Activated T-helper 1 cell treated with anti-CD3 and anti-CD28 coated beads, Interleukin-2, amount 50 U/mL, for 16 hours (primary cell): ENCODE results near the gene ZP3.
"Not testable (repeated sequence)": the region's sequence is repeated elsewhere in the genome, so short reads cannot be mapped to it uniquely, and the experiment has no call there.

Experiments used
- DNase-seq, 2 donors: peaks; one replicate each; pipeline ENCODE4 v3.0.0-alpha.2; 2020; ENCODE audit warnings: low read depth in 1 of 2, low spot score in 1 of 2

ZP3 gene

DNA sequence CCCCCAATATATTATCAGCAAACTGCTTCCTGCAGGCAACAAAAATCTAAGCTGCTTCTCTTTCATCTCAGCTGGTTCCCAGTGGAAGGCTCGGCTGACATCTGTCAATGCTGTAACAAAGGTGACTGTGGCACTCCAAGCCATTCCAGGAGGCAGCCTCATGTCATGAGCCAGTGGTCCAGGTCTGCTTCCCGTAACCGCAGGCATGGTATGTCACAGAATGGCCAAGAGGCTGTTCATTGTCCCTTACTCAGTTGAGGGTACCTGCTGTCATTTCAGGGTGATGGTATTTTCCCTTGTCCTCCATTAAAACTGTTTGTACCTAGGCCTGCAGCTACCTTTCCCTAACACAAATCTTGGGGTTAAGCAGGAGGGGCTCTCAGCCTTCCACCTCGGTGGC lies 15.7 kb downstream of the ZP3 start:
- not testable (repeated sequence) for DNase-seq

DNA sequence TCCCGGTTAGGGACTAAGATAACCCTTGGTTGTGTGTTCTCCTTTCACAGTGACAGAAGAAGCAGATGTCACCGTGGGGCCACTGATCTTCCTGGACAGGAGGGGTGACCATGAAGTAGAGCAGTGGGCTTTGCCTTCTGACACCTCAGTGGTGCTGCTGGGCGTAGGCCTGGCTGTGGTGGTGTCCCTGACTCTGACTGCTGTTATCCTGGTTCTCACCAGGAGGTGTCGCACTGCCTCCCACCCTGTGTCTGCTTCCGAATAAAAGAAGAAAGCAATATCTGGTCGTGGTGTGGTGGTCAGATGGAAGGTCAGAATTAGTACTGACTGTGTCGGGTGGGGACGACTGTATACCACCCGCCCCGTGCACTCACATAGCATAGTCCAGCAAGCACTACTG lies 17.0 kb downstream of the ZP3 start:
- not testable (repeated sequence) for DNase-seq

DNA sequence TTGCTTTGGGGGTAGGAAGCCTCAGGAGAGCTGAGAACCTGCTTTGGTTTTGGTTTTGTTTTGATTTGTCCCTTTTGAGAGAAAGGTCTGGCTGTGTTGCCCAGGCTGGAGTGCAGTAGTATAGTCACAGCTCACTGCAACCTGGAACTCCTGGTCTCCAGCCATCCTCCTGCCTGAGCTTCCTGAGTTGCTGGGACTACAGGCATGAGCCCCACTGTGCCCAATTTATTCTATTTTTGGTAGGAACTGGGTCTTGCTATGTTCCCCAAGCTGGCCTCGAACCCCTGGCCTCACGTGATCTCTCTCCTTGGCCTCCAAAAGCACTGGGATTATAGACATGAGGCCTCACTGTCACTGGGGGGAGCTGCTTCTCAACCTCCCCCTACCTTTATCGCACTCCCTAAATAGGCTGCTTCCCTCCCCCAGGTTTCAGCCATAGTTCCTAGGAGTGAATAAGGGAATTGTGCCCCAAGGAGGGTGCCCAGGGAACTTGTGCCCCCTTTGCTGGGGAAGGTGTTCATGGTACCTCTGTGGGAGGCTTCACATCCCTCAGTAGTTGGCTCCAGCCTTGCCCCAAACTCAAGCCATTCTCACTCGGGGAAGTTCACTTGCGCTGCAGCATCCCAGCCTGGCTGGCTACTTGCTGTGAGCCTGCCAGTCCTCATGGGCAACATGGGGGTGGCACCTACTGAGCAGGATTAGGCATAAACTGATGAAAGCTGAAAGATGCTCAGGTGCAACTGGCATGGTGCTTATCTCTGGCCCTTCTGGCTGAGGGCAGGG lies 18.1 kb downstream of the ZP3 start:
- DNase-seq: not testable (repeated sequence)

DNA sequence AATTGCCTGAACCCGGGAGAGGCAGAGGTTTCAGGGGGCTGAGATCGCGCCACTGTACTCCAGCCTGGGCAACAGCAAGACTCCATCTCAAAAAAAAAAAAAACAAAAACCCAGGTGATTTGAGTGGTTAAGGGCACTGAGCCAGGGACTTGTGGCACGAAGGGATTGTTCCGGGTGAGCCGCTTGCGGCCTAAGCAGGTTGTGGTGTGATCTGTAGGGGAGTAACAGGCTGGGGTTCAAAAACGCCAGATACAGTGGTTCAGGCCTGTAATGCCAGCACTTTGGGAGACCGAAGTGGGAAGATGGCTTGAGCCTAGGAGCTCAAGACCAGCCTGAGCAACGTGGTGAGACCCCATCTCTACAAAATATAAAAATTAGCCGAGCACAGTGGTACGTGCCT lies 19.1 kb downstream of the ZP3 start:
- not testable (repeated sequence) for DNase-seq

DNA sequence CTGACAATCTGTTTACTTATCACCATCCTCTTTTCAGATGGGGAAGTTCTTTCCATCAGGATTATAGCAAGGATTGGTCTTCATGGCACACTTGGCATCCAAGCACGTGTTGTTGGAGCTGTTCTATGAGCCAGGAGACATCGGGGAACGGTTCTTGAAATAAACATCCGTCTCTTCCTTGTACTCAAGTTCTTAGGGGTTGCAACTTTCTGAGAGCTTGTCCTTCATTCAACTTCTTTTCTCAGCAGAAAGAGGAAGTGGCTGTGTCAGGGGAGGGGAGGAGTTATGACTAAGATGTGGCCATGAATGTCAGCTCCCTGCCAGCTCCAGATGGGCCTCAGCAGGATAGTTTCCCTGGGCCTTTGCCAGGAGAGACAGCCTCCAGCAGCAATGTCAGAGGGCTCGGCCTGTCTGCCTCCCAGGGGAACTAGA lies 20.8 kb downstream of the ZP3 start:
- DNase-seq: not testable (repeated sequence)

DNA sequence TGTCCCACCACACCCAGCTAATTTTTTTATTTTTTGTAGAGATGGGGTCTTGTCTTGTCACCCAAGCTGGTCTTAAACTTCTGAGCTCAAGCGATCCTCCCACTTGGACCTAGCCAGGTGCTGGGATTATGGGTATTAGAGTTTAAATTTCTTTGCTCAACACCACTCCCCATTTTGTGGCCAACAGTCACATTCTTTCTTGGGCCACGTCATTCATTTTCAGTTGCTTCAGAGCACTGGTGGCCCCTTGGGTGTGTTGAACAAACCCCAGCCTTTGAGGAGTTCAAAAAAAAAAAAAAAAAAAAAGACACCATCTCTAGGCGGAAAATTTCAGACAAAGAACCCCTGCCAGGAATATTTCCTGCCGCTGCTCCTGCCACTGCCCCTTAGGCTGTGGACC lies 32.3 kb downstream of the ZP3 start:
- not testable (repeated sequence) for DNase-seq

DNA sequence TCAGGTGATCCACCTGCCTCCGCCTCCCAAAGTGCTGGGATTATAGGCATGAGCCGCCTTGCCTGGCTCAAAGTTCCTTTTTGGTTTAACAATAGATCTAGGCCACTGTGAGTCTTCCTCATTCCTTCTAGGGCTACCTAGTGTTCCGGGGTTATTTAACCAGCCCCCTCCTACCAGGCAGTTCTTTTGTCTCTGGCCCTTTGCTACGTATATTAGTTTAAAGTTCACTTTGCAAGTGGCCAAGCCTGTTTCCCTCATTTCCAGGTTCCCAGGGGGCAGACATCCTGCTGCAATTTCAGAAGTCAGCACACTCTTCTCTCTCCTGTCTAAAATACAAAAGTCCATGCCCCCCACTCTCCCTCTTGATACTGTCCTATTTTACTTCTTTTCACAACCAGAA lies 33.8 kb downstream of the ZP3 start:
- not testable (repeated sequence) for DNase-seq

DNA sequence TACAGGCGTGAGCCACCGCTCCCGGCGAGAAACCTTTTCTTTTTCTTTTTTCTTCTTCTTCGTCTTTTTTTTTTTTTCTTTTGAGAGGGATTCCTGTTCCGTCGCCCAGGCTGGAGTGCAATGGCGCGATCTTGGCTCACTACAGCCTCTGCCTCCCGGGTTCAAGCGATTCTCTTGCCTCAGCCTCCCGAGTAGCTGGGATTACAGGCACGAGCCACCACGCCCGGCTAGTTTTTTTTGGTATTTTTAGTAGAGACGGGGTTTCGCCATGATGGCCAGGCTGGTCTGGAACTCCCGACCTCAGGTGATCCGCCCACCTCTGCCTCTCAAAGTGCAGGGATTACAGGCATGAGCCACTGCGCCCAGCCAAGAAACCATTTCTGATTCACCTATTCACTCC lies 36.0 kb downstream of the ZP3 start:
- not testable (repeated sequence) for DNase-seq

DNA sequence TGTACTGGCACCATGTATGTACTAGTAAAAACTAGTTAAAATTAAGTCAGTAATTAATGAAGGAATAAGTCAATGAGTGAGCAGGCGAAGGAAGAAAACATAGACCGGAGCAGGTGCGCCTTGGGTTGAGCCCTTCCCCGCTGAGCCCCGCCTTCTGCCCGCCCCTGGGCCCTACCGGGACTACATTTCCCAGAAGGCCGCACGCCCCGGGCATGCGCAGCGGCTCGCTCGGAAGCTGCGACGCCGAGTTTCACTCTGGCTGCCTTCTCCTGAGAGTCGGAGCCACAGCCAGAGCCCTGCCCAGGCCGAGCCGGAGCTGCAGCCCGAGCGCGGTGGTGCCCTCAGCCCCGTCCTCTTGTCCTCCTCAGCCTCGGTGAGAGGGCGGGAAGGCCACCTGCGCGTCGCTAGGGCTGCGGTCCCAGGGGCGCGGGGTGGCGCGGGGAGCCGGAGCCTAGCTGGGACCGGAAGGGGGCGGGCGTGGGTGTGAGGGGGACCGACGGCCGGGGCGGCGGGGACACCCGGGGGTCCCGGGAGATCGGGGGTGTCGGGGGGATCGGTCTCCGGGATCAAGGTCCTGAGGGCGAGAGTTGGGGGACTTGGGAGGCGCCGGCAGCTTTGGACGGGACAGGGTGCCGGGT lies 36.8 kb downstream of the ZP3 start, which contains the start of gene DTX2:
Gene DTX2, plus strand, starts transcription at position 246 of the 638 bp plus-strand sequence. CDS start 18,801 bp downstream, outside the sequence.
- DNase-seq: peak in 1 of 2 donors; percentile 13

DNA sequence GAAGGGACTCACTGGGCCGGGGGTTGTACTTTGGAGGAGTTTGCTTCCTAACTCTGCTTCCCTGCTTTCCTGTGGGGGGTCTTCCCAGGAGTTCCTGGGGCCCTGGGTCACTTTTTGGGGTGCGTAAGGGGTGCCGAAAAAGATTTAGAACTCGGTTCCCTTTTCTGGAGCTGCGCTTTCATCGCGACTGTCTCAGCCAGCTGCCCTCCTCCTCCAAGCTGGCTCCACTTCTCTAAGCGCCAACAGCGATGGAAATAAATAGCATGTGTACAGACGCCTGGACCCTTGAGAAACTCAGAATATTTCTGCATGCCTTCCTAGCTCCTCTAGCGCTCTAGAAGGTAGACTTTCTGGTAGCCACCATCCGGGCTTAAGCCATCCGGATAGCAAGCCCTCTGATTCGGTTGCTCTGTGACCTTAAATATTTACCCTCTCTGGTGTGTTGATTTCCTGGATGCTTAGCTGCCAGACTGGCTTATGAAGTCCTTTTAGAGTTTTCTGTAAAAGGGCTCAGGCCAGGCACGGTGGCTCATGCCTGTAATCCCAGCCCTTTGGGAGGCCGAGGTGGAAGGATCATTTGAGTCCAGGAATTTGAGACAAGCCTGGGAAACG lies 37.6 kb downstream of the ZP3 start:
- not testable (repeated sequence) for DNase-seq

DNA sequence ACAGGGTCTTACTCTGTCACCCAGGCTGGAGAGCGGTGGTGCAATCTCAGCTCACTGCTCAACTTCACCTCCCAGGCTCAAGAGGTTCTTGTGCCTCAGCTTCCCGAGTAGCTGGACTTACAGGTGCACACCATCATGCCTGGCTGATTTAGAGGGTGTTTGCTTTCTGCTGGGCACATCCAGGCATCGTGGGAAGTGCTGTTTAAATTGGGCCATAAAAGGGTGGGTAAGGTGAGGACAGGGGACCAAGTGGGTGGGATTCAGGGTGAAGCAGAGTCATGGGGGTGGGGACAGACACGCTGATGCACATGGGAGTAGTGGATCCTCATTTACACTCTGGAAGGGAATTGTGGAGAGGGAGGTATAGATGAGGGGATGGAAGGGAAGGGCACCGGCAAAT lies 40.2 kb downstream of the ZP3 start:
- not testable (repeated sequence) for DNase-seq

DNA sequence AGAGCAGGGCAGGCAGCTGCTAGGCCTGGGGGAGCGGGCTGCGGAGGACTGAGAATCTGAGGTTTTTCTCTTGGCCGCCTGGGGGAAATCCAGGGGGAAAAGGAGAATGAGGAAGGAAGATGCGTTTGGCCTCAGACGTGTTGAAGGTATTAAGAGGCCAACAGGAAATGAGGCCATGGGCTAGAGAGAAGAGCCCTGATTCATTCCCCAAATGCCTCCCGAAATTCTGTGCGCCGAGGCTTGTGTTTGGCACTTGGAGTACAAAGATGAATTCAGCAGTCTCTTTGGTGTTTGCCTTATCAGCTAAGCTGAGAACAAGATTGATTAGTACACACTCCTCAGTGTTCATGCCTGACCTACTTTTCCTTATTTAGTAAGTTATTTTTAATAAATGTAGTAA lies 41.2 kb downstream of the ZP3 start:
- not testable (repeated sequence) for DNase-seq

DNA sequence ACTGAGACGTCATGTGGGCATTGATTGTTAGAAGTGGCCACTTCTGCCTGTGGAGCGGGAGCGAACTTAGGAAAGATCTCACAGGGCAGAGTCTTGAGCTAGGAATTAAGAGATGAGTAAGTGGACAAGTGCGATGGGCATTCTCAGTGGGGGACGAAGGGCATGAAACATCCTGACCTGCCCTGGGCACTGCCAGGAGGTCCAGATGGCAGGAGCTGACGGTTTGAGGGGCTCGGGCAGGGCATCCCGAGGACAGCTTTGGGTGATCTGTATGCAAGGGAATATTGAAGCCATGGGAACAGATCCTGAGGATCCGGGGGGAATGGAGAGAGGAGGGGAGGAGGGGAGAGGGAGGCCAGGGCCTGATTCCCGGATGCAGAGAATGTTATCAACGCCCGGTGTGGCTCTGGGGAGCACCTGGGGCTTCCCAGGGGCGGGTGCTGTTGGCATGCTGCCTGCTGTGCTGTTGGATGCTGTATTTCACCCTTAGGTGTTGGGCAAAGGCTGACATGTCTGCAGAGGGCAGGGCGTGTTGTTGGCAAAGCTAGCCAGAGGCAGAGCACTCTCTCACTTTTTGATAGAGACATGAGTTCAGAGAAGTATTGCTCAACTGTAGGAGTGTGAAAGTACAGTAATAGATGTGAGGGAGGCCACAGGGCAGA lies 43.1 kb downstream of the ZP3 start:
- DNase-seq: not testable (repeated sequence)

DNA sequence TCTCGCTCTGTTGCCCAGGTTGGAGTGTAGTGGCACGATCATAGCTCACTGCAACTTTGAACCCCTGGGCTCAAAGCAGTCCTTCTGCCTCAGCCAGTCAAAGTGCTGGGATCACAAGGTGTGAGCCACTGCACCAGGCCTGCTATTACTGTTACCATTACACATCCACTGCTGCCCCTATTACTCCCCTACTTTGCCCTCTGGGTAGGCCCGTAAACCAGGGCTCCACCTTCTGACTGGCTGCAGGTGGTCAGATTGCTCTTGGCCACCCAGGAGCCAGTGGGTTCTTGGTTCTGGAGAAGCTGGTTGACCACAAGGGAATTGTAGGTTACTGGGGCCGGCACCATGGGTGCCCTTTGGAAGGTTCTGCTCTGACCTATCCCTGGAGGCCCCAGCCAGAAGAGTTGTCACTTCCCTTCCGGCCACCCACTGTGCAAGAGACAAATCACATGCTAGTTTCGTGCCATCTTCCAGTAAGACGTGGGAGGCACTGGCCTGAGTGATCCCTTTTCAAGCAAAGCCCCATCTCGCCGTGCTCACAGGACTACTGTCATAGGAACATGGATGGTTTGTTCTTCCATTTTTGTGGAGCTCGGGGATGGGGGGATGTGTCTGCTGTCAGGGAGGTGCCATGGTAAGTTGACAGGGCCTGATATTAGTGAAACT lies 46.9 kb downstream of the ZP3 start:
- not testable (repeated sequence) for DNase-seq

DNA sequence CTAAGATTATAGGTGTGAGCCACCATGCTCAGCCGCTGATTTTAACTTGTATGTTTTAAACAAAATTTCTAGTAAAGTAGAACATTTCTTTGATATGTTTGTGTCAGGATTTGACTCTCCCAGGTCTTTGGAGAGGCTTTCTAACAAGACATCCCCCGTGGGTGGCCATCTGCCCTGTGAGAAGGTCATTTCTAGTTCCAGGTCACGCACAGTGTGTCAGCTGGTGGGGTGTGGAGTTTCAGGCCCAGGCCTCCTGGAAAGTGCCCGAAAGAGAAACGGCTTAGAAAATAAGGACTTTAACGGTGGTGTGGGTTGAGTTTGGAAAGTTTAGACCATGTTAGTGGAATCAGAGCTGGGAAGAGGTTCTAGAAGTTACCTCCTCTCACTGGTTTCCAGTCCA lies 48.3 kb downstream of the ZP3 start:
- DNase-seq: not testable (repeated sequence)

DNA sequence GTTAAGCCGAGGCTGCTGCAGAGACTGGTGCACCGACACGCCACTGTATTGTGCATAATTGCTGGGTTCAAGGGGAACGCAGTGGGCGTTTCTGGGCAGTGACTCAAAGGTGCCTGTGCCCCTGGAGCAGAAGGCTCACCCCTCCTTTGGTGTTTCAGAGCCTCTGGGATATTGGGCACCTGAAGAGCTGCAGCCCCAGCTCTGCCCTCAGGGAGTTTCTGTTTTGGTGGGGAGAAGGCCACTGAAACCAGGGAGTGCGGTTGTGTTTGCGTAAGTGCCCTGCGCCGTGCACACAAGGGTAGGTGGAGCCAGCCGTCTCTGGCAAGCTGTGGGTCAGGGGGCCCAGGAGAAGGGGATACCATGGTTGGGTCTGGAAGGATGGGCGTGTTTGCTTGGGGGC lies 51.5 kb downstream of the ZP3 start:
- not testable (repeated sequence) for DNase-seq

DNA sequence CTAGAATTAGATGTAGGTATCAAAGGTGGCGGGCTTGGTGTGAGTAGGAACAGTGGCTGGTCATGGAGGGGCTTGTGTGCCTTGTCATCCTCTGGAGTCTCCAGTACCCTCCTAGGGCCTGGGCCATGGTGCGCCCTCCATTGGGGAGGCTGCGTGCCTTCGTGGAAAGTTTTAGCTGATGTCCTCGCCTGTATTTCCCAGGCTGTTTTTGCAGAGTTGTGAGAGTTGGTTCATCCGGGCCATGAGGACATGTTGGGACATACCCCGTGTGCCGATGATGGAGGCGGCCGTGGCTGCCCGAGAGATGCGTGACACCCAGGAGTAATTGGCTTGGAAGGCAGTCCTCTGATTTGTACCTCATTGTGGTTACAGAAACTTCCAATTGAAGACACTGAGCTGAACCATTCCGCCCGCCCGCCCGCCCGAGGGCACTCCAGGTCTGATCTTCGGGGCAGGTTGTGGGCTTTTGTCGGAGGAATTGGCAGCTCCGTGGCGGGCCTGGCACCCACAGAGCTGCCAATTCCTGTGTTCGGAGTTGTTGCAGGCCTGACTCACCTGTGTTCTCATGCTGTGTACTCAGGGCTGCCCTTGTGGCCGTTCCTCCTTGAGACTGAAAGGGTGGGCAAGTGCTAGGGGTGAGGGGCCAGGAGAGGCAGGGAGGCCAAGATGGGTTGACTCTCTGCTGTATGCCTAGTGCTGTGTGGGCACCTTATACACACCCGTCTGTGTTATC lies 52.2 kb downstream of the ZP3 start:
- DNase-seq: not testable (repeated sequence)

DNA sequence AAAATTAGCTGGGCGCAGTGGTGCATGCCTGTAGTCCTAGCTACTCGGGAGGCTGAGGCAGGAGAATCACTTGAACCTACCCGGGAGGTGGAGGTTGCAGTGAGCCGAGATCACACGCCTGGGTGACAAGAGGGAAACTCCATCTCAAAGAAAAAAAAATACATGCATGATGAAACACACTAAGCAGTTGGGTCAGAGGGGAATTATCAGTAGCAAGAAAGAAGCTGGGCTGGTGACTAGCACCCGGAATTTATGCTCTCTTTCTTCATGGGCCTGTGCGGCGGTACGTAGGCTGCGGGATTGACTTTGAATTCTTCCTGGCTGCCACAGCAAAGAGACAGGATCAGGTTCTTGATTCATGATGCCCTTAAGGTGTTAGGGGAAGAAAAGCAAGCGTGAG lies 54.9 kb downstream of the ZP3 start:
- not testable (repeated sequence) for DNase-seq

DNA sequence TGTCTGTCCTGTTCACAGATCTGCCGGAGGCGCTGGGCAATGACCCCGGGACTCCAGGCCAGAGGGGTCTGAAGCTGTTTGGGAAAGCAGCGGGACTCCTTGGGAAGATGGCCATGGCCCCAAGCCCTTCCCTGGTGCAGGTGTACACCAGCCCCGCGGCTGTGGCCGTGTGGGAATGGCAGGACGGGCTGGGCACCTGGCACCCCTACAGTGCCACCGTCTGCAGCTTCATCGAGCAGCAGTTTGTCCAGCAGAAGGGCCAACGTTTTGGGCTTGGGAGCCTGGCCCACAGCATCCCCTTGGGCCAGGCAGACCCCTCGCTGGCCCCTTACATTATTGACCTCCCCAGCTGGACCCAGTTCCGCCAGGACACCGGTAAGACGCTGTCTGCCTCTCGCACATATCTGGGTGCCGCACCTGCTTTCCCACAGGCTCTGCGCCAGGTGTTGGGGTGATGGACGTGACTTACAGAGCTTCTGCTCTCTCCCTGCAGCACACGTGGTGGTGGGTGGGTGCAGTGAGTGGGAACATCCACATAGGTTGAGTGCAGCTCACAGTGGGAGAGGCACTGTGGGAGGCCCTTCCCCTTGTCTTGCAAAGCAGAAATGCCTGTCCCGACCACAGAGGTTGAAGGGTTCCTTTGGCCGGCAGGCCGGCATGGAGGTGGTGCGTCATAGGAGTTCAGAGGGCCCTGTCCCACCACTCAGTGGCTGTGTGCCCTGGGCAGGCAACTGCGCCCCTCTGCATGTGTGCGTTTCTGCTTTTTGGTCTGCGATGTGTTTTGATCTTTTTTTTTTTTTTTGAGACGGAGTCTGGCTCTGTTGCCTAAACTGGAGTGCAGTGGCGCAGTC lies 55.9 kb downstream of the ZP3 start:
- not testable (repeated sequence) for DNase-seq
